ACHN (cell line): ENCODE measurements around the gene CELF2.
"Not testable (repeated sequence)": the region's sequence is repeated elsewhere in the genome, so short reads cannot be mapped to it uniquely, and the experiment has no call there.

Experiments used
- DNase-seq: peaks from one replicate; pipeline ENCODE4 v3.0.0-alpha.2; 2015
- in situ Hi-C: cut with HindIII; loops from 2 replicates; pipeline ENCODE4 v1.10.0; 2017; ENCODE audit warnings: low sequenced_read_pairs, low pct_ligation_motif_present, low pct_unique_long_range_greater_than_20kb

The CELF2 gene

DNA sequence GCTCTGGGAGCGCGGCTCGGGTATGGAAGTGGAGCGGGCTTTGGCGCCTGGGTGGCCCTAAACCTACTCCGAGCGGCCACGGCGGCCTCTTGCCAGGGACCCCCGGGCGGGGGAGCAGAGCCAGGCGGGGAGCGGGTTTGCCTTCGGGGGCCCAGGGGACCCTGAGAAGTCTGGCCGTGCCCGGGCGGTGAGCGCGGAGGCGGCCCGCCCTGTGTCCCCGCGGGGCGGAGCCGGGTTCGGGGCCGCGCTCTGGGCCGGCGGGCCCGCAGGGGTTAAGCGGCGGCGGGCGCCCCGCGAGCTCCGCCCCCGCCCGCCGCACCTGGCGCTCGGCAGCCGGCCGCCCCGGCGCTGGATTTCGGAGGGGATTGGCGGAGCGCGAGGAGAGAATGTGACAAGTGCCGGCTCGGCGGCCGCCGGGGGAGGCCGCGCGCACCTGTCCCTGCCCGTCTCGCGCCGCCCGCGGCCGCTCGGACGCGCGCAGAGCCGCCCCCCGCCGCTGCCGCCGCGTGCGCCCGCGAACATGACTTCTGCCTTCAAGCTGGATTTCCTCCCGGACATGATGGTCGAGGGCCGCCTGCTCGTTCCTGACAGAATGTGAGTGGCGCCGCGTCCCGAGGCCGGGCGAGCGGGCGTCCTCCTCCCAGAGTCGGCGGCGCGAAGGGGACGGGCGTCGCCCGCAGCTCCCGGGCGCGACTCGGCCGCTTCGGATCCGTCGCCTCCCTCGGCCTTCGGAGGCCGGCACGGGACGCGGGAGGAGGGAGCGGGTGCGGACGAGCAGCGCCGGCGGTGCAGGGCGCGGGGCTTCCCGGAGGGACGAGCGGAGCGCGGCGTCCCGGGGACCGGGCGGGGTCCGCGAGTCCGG, at the start of gene CELF2:
Gene CELF2, plus strand, starts transcription at position 303 of the 862 bp plus-strand sequence. Its CDS starts 218 bp downstream, at position 521.
- no peak for DNase-seq
- in situ Hi-C loops = no loop called here

DNA sequence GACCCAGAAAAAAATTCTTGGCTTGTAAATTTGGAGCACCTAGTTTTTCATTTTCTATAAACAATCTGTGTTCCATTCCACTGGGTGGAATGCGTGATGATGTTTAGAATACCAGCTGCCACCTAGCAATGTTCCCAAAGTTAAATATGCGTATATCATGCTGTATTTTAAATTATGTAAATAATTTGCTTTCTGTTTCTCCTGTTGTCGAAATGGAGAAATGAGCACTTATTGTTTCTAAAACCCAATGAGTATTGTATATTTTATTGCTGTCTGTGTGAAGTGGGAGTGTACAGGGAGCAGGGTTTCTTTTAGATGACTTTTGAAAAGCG, 49.4 kb upstream of the CELF2 start:
- in situ Hi-C loops = no loop called here
- DNase-seq = no peak

DNA sequence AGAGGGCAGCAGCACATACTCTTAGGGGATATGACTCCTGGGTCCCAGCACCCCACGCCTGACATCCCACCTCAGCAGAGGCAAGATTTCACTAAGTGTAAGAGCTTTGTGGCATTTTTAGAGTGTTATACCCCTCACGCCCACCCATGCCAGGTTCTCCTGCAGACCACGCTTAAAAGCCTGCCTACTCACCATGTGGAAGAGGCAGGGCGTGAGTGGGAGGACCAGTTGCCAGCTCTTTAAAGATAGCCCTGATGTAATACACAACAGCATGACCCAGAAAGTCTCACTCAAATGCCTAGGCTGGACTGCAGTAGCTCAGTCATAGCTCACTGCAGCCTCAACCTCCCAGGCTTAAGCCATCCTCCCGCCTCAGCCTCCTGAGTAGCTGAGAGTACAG, 44.4 kb upstream of the CELF2 start:
- in situ Hi-C loops = no loop called here
- no peak for DNase-seq

DNA sequence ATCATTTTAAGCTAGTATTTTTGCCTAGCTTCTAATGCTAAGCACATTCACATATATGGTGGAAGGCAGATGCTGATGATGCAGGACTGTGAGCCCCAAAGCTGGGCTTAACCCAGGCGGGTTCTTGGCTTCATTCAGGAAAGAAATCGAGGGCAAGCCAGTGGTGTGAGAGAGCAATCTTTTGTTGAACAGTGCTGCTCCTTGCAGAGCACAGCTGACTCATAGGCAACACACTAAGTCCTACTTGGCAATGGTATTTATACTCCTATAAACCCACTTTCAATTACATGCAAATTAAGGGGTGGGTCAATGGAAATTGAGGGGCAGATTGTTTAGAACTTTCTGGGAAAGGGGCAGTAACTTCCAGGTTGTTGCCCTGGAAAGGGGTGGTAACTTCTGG, 42.0 kb upstream of the CELF2 start:
- DNase-seq = no peak
- in situ Hi-C loops = no loop called here

DNA sequence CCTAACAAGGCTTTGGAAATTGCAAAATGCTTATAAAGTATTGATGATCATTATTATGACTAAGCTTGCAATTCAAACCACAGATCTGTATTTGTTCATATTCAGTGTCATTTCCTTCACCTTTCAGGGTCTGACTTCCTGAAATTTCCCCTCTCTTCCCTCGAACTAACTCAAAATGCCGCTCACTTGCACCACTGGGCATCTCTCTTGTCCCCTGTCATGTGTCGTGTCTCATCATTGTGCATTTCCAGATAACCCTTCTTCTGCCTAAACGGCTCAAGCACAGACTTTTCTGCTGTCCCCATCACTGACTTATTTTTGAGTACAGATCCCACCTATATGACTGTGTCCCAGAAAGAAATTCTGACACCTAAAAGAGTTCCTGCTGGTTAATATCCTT, 41.0 kb upstream of the CELF2 start:
- in situ Hi-C loops = no loop called here
- no peak for DNase-seq

DNA sequence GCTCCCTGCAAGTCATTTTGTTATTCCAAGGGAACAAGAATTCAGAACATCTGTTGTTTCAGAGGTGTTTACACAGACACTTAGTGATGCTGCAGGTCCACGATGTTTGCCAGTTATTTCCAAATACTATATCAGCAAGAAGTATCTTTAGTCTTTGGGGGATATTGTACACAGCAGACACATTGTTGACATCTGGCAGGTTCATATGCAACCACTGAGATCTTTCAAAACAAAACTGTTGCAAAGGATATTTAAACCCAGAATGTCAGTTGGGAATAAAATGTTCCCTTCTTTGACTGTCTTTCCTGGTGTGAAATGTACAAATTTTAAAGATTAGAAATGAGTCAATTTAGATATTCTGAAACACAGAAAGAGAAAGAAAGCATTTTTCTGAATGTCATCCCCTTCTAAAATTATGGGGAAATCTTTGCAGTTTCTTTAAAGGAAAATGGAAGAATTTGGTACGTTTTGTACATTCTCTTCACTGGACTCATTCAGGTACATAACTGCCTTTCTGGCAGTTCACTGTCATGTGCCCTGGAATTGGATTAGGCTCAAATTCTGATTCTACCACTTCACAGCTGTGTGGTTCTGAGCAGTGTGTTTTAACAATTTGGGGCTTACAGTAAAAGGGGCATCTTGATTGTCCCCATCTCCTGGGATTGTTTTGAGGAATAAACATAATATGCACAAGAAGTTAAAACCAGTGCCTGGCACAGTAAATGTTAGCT, 40.3 kb upstream of the CELF2 start:
- no peak for DNase-seq
- in situ Hi-C loops = no loop called here

DNA sequence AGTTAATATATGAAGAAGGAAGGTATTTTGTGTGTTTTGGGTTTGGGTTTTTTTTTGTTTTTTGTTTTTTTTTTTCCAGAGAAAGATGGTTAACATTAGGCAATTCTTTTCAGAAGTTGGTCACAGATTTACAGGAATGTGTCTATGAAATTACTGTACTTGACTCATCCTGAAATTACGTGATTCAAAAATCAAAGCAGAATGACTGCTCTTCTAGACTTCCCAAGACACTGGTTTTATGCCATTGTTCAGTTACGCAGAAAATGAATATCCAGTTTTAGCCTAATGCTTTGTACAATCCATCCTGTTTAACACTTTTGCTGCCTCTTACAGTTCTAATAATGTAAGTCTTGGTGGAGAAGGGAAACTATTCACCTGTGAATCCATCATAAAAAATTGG, 39.7 kb upstream of the CELF2 start:
- in situ Hi-C loops = no loop called here

DNA sequence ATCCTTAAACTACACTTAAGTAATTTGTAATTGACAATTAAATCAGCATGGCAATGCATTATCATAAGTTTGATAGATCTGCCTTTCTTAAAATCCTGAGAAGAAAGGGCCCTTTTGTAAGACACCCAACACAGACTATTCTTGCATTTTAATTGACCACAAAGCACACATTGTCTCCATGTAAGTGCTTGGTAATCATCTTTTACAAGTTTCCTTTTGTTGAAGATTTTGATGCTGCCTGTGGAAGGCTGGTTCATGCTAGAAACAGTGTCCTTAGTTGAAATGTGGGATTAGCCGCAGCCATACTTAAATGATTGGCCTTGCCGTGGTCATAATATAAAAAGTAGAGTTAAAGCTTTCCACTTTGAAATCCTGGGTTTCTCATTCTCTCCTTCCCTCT, 32.3 kb upstream of the CELF2 start:
- DNase-seq = no peak
- in situ Hi-C loops = no loop called here

More for the DNA sequence above, 39.7 kb upstream of the CELF2 start:
- DNase-seq = no peak

DNA sequence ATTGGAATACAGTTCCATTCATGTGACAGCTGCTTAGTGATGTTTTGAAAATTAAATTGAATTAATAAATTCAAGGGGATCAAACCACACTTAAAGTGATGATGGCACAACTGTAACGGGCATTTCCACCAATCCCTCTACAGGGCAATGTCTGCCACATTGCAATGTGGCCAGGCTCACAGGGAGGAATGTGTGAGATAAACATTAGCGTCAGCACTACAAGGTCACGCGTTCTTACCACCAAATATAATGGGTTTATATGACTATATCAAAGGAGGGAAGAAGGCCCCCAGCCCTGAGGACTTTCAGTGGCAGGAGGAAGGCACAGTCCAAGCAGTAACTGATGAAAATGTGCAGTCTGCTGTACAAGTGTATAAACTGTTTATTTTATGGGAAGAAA, 31.1 kb upstream of the CELF2 start:
- in situ Hi-C loops = no loop called here
- DNase-seq = no peak

DNA sequence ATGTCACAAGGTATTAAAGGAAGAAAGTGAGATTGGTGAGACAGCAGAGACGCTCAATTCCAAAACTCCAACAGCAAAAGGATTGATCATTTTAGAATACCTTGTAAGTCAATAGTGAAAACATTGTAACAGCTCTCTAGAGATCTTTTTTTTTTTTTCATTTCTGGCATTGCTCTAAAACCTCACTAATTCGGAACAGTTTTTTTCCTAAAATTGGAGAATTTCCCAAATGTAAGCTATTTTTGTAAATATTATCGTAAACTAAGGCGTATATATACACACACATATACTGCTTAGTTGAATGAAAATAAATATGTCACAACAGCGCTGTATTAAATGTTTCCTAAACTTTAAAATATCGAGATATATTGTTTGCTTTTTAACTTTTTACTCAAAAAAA, 30.6 kb upstream of the CELF2 start:
- in situ Hi-C loops = no loop called here
- DNase-seq = no peak

DNA sequence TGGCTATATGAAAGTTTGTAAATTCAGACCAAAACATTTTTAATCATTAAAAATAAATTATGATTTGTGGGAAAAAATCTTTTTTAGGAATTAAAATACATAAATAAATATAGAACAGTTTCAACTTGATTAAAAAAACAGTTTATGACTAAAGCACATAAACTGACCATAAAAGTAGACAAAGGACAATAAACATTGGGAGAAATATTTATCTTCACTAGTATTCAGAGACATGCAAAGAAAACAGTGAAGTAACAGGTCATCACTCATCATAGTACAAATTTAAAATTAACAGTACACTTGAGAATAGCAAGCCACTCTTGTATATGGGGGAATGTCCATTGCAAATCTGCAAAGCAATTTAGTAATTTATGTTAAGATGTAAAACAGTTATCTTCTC, 28.0 kb upstream of the CELF2 start:
- in situ Hi-C loops = no loop called here
- DNase-seq = no peak

DNA sequence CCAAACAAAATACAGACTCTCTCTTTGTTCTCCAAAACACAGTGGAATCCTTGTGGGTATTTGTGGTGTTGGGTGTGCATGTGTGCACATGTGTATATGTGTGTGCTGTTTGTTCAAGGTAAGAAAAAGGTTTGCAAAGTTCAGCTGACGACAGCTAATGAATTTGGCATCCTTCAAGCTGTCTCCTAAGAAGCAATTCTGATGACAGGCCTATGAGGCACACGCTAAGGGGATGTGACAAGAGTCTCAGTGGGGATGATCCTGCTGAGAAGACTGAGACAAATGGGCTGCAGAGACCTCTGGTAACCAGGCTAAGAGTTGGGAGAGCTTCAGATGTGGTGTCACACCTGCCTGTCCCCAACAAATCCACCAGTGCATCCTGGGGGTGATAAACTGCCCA, 26.5 kb upstream of the CELF2 start:
- in situ Hi-C loops = no loop called here
- no peak for DNase-seq

DNA sequence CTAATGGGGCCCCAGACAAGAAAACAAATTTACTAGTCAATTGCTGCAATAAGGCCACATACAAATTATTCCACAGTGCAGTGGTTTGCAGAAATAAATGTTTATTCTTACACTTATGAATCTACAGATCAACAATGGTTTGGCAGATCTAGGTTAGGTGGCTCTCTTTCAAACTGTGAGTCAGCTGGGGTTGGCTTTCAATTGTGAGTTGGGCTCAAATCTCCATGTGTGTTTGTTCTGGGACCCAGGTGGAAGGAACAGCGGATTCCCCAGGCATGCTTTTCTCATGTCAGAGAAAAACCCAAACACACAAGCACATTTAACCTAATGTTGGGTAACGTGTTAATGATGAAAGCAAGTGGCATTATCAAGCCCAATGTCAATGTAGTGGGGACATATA, 25.6 kb upstream of the CELF2 start:
- in situ Hi-C loops = no loop called here
- no peak for DNase-seq

DNA sequence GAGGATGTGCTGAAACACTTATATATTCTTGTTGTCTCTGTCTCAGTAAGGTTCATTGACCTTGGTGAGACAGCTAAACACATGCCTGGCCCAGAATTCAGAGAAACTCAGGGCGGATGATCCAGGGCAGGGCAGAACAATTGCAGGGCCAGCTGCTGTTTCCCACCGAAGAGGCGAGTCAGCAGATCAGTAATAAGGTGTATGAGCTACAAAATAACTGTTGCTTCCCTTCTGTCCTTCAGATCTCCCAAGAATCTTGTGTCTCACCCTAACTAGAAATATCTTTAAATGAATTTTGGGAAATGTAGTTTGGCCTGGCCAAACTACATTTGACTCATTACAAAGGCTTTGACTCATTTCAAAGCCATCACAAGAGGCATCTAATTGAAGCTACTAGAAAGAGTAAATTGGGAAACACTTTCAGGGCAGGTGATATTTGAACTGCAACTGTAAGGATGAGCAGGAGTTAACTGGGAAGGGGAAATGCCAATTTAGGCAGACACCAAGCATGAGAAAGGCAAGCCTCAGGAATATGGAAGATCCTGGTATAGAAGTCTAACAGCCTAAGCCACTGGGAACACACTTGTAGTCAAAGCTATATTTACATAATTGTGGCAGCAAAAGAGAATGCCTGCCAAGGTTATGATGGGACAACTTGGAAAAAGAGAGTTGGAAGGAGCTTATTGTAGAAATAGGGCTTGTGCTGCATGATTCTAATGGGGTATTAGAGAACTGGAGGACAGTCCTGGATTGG, 24.5 kb upstream of the CELF2 start:
- DNase-seq = no peak
- in situ Hi-C loops = no loop called here

DNA sequence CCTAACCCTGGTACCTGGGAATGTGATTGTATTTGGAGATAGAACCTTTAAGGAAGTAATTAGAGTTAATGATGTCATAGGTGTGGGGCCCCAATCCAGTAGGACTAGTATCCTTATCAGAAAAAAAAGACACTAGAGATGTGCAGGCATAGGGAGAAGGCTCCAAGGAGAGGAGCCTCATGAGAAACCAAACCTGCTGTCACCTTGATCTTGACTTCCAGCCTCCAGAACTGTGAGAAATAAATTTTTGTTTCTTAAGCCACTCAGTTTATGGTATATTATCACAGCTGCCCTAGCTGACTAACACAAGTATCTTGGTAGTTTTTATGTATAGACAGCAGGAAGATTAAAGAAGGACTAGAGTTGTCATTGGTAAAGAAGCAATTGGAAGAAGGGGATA, 23.9 kb upstream of the CELF2 start:
- in situ Hi-C loops = no loop called here
- no peak for DNase-seq

DNA sequence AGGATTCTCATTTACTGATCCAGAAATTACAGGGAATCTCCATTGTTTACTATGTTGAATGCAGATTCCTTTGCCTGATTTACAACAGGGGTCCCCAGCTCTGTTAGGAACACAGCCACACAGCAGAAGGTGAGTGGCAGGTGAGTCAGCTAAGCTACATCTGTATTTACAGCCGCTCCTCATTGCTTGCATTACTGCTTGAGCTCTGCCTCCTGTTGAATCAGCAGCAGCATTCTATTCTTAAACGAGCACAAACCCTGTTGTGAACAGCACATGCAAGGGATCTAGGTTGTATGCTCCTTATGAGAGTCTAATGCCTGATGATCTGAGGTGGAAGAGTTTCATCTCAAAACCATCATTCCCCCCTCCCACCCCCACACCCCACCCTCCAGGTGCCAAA, 23.3 kb upstream of the CELF2 start:
- in situ Hi-C loops = no loop called here
- DNase-seq = no peak

DNA sequence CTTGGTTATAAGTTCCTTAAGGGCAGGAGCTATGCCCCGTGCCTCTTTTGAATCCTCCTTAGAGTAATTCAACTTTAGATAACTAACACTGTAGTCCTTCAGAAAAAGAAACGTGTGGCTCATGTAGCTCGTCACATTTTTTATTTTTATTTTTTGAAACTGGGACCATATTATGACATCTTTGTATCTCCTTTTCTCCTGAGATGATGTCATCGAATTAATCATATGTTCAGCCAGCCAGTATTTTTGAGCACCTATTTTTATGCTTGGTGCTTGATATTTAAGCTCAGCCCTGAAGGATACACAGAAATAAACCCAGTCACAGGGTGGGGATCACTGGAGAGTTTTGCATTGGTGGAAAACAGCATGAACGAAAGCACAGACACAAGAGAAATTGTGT, 22.6 kb upstream of the CELF2 start:
- DNase-seq = no peak
- in situ Hi-C loops = no loop called here

DNA sequence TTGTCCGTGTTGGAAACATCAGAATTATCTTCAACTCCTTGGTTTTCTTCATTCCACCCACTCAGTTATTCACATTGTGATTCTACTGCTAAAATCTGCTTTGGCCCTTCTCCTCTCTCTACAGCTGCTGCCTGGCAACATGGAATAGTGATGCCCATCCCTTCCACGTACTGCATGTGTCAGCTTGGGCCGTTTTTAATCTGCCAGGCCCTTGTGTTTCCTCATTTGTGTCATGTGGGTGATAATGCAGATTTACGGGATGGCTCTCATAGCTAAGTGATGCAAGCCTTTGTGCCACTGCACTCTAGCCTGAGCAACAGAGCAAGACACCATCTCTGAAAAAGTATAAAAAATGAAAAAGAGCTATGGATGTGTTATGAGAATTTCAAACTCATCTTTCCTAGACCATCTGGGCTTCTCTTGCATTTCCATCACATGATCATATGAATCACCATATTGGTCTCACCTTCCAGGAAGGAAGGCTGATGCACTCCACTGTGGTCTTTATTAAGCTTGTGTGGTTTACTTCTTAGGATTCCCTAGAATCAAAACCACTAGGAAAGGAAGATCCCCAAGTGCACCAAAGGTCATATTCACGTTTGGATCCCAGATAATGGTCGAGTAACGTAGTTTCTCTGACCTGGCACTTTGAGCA, 20.6 kb upstream of the CELF2 start:
- in situ Hi-C loops = no loop called here
- DNase-seq = no peak

DNA sequence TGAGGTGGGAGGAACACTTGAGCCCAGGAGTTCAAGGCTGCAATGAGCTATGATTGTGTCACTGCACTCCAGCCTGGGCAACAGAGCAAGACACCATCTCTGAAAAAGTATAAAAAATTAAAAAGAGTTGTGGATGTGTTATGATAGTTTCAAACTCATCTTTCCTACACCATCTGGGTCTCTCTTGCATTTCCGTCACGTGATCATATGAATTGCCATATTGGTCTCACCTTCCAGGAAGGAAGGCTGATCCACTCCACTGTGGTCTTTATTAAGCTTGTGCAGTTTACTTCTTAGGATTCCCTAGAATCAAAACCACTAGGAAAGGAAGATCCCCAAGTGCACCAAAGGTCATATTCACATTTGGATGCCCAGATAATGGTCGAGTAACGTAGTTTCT, 18.2 kb upstream of the CELF2 start:
- DNase-seq, in situ Hi-C loops: not testable (repeated sequence)
